K562 (cell line): Measurements from ENCODE around the gene CYP2A6. TPM values are rescaled to one million over a fixed set of nuclear protein-coding genes. Genes with fewer than 3 reads are reported as not detected.

Source experiments
- ATAC-seq: fragments of 200-7000 bp; cut with Tn5 transposase; 3 replicates; pipeline ENCODE4 v1.9.1; 2020; ENCODE audit warnings: moderate library complexity
- BruUV-seq: library from RNA; stranded (reverse); fragments of 400-500 nt; replicated peaks from 2 replicates; lab custom pipeline; 2021; lab: Mats Ljungman, UMichigan
- CTCF ChIA-PET: fragments of 300-600 bp; formaldehyde crosslinking; extraction: SDS; loops from one replicate; lab custom pipeline; 2021; ENCODE audit warnings: low intra/inter-chr PET ratio; lab: Yijun Ruan, JAX
- POLR2A ChIA-PET: fragments of 300-600, 350-650 bp; sonication (Branson Sonifier 250); formaldehyde crosslinking; extraction: SDS; loops from one replicate; lab custom pipeline; 2021; ENCODE audit warnings: antibody characterized with exemption, inconsistent platforms; lab: Yijun Ruan, JAX
- DNase-seq, 4 experiments: peaks; one replicate each; pipeline versions ENCODE4 v3.0.0 to v3.0.0-alpha.2; 2011 to 2018; ENCODE audit warnings: low spot score in 3 of 4, mixed read lengths in 3 of 4; ENCODE audit errors: extremely low read depth in 1 of 4
- FAIRE-seq: peaks from 2 replicates; lab custom pipeline; 2011; peaks lifted over from hg19 to GRCh38; lab: Jason Lieb, UNC
- H2AFZ ChIP-seq: 2 replicates; pipeline ENCODE4 v1.6.0; 2011; ENCODE audit warnings: low read depth, low read length, control low read depth, inconsistent platforms
- H3K27ac ChIP-seq: fragments of 200-600 bp; 3 replicates; pipeline ENCODE4 v1.8.0; 2011; ENCODE audit warnings: low read depth, mild to moderate bottlenecking, control low read depth, inconsistent platforms, low read length, moderate library complexity, mixed read lengths; ENCODE audit errors: extremely low read depth
- H3K27me3 ChIP-seq, 2 experiments: fragments of 300-600 bp in 1 of 2; 2 replicates in 1 of 2; 3 replicates in 1 of 2; pipeline versions ENCODE4 v1.6.0 to v1.8.0; 2011; ENCODE audit warnings: inconsistent platforms in 2 of 2, low read length in 2 of 2, mild to moderate bottlenecking in 1 of 2, mixed read lengths in 1 of 2, moderate library complexity in 1 of 2; ENCODE audit not compliant: control insufficient read depth in 2 of 2, insufficient read depth in 2 of 2
- H3K36me3 ChIP-seq: fragments of 300-600 bp; 3 replicates; pipeline ENCODE4 v1.8.0; 2011; ENCODE audit warnings: mild to moderate bottlenecking, low read length, inconsistent platforms; ENCODE audit not compliant: control insufficient read depth, insufficient read depth
- H3K4me1 ChIP-seq, 2 experiments: fragments of 200-600 bp in 1 of 2; replicated peaks in 1 of 2; 2 replicates in 1 of 2; 3 replicates in 1 of 2; pipeline versions ENCODE4 v1.5.1 to v1.8.0; 2011; ENCODE audit warnings: inconsistent platforms in 2 of 2, low read length in 2 of 2, mild to moderate bottlenecking in 1 of 2, mixed read lengths in 1 of 2, moderate library complexity in 1 of 2; ENCODE audit not compliant: control insufficient read depth in 2 of 2, insufficient read depth in 2 of 2
- H3K4me2 ChIP-seq: 2 replicates; pipeline ENCODE4 v1.6.1; 2011; ENCODE audit warnings: low read length, control low read depth, inconsistent platforms, mixed read lengths; ENCODE audit not compliant: insufficient read depth
- H3K4me3 ChIP-seq: fragments of 200-600 bp; sonication (generic), shearing (Covaris generic); 2 replicates; pipeline ENCODE4 v1.5.1; 2016; ENCODE audit warnings: control low read depth, inconsistent platforms
- H3K79me2 ChIP-seq: fragments of 200-600 bp; 3 replicates; pipeline ENCODE4 v1.8.0; 2011; ENCODE audit warnings: low read length, inconsistent platforms; ENCODE audit not compliant: control insufficient read depth, insufficient read depth
- H3K9ac ChIP-seq, 2 experiments: 2 replicates each; pipeline versions ENCODE4 v1.6.0 to v1.6.1; 2011; ENCODE audit warnings: low read depth in 2 of 2, low read length in 2 of 2, control low read depth in 1 of 2, inconsistent platforms in 1 of 2, mild to moderate bottlenecking in 1 of 2, mixed read lengths in 1 of 2; ENCODE audit not compliant: insufficient read depth in 1 of 2
- H3K9me1 ChIP-seq: one replicate; pipeline ENCODE4 v1.6.0; 2011; ENCODE audit warnings: inconsistent platforms, mild to moderate bottlenecking, low read length, moderate library complexity; ENCODE audit not compliant: control insufficient read depth, insufficient read depth
- H3K9me3 ChIP-seq: replicated peaks from 2 replicates; pipeline ENCODE4 v1.5.1; 2011; ENCODE audit warnings: low read depth, low read length, inconsistent platforms; ENCODE audit not compliant: control insufficient read depth, insufficient read depth
- H4K20me1 ChIP-seq: replicated peaks from 2 replicates; pipeline ENCODE4 v1.6.1; 2011; ENCODE audit warnings: low read length, inconsistent platforms, mixed read lengths; ENCODE audit not compliant: control insufficient read depth, insufficient read depth
- CAMTA2 ChIP-seq: fragments of 250-450 bp; sonication (Bioruptor Pico); conservative IDR thresholded peaks from 2 replicates; pipeline ENCODE4 v1.5.1; 2022
- CXXC5 ChIP-seq: fragments of 250-450 bp; sonication (Bioruptor Pico); IDR thresholded peaks from 2 replicates; pipeline ENCODE4 v1.8.0; 2022; ENCODE audit warnings: inconsistent platforms, mild to moderate bottlenecking, moderate library complexity
- ZBTB2 ChIP-seq: fragments of 450-650 bp; IDR thresholded peaks from 2 replicates; pipeline ENCODE4 v1.6.1; 2016; ENCODE audit warnings: antibody characterized with exemption
- ZNF592 ChIP-seq: fragments of 450-650 bp; IDR thresholded peaks from 2 replicates; pipeline ENCODE4 v1.6.1; 2017; ENCODE audit warnings: antibody characterized with exemption, mild to moderate bottlenecking
- WGBS: fragments of 100-300 bp; shearing (Covaris generic); methylation state at CpG from one replicate; pipeline ENCODE4 v1.1.6; 2016; ENCODE audit warnings: low coverage, mixed read lengths; ENCODE audit not compliant: insufficient coverage; ENCODE audit errors: missing lambda C conversion rate; 5-methylcytosine and 5-hydroxymethylcytosine counted together
- in situ Hi-C: fragments of 300-500 bp; cut with MboI; formaldehyde crosslinking; loops from 4 replicates; pipeline ENCODE4 v1.15.0; 2018; ENCODE audit warnings: inconsistent platforms, mixed read lengths
- intact Hi-C: fragments of 100-400 bp; cut with micrococcal nuclease; formaldehyde crosslinking; loops from 2 replicates; pipeline ENCODE4 v1.14.2; 2022
- polyA plus RNA-seq, 8 experiments: library from polyadenylated mRNA; depleted of rRNA in 4 of 8; stranded (reverse) in 5 of 8; unstranded in 3 of 8; fragments of >200 nt; fragmentation: Nextera tagmentation in 2 of 8; fragmentation: Illumina TruSeq in 1 of 8; extraction: Ambion mirVana in 2 of 8; extraction: Trizol in 1 of 8; gene quantifications; 2 replicates each; pipeline versions ENCODE4 v1.2.1 to v1.2.3, GENCODE V29; 2011 to 2014; ENCODE audit warnings: inconsistent platforms in 1 of 8, missing spikeins in 1 of 8
- total RNA-seq, 7 experiments: library from RNA; depleted of rRNA in 6 of 7; stranded (reverse); fragments of >200 nt in 6 of 7; fragmentation: Illumina TruSeq in 2 of 7; extraction: Trizol in 2 of 7; gene quantifications; 2 replicates each; pipeline versions ENCODE4 v1.2.1 to v1.2.3, GENCODE V29; 2011 to 2021; ENCODE audit warnings: low replicate concordance in 1 of 7
- TF ChIP-seq, protein P1 (sequence below), 2 experiments: fragments of 150-350 bp in 1 of 2; IDR thresholded peaks; 2 replicates each; pipeline ENCODE4 v1.6.1; 2012 to 2016; ENCODE audit warnings: low read depth in 2 of 2, low read length in 2 of 2, mild to moderate bottlenecking in 1 of 2, moderate library complexity in 1 of 2

The CYP2A6 gene
- total and polyA plus RNA-seq, 9 of the 15 experiments (the other 6 are each of a cell fraction or from before 2014, with no cell fraction given) = 0.31 TPM; not detected in 8

DNA sequence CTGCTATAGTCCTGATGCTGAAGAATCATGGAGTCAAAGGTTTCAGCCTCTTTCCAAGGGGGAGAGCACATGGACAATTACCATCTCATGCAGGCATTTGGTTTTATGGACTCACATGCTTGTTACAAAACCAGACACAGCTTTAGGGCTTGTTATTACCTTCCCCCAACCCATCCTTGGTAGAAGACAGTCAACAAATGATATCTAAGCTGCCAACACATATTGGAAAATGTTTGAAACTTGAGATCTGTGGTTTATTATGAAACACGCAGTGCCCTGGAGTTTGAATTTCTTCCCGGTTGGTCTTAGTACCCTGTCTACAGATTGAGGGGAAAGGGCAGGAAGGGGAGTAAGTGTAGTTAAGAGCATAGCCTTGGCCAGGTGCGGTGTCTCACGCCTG is 12.5 kb upstream of the CYP2A6 start (continued):
- TF ChIP-seq ZBTB2 = no peak
- TF ChIP-seq CAMTA2 = no peak
- TF ChIP-seq ZNF592 = peak; percentile 42; the same call in 1 of the 2 replicates
- TF ChIP-seq, all 486 proteins: peak for 4

GRCh38 chr19:40862333-40862732 is 12.1 kb upstream of the CYP2A6 start:
- Histone ChIP-seq H3K27me3 (no peaks in the 10 kb centered on the region), H3K9me1 (no peaks in the 10 kb centered on the region), H3K4me3 (no peak overlapping the region), H3K9ac (no peak overlapping the region), H3K27ac (peak overlapping the region; percentile 93)
- peak; percentile 35 for ATAC-seq
- intact Hi-C loops = no loop called here
- 84% methylated on average over 3 of the region's 3 CpGs for WGBS
- no TSS peak for BruUV-seq
- TF ChIP-seq CXXC5 (CRISPR knock-in tag) = 0 out of 2 replicates have a peak, but pooled peaks have one; percentile 12
- TF ChIP-seq, protein P1, sequence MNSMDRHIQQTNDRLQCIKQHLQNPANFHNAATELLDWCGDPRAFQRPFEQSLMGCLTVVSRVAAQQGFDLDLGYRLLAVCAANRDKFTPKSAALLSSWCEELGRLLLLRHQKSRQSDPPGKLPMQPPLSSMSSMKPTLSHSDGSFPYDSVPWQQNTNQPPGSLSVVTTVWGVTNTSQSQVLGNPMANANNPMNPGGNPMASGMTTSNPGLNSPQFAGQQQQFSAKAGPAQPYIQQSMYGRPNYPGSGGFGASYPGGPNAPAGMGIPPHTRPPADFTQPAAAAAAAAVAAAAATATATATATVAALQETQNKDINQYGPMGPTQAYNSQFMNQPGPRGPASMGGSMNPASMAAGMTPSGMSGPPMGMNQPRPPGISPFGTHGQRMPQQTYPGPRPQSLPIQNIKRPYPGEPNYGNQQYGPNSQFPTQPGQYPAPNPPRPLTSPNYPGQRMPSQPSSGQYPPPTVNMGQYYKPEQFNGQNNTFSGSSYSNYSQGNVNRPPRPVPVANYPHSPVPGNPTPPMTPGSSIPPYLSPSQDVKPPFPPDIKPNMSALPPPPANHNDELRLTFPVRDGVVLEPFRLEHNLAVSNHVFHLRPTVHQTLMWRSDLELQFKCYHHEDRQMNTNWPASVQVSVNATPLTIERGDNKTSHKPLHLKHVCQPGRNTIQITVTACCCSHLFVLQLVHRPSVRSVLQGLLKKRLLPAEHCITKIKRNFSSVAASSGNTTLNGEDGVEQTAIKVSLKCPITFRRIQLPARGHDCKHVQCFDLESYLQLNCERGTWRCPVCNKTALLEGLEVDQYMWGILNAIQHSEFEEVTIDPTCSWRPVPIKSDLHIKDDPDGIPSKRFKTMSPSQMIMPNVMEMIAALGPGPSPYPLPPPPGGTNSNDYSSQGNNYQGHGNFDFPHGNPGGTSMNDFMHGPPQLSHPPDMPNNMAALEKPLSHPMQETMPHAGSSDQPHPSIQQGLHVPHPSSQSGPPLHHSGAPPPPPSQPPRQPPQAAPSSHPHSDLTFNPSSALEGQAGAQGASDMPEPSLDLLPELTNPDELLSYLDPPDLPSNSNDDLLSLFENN (IDR thresholded peaks at IDR 0.05; ENCODE audit: low read depth in 2 of 2, low read length in 2 of 2) = no peak
- TF ChIP-seq, all 486 proteins: peak for 1
- Histone ChIP-seq H3K79me2 (no peaks in the 10 kb centered on the region), H3K4me2 (no peak overlapping the region), H2AFZ (peak overlapping the region; percentile 90), H3K36me3 (no peaks in the 10 kb centered on the region), H4K20me1 (no peaks in the 10 kb centered on the region), H3K9me3 (peaks cover 2% of the 10 kb centered on the region; the same call in 1 of the 2 replicates), H3K4me1 (peaks cover 26 to 34% of the 10 kb centered on the region in 2 experiments)
- ChIA-PET CTCF (no interaction called here), POLR2A (no interaction called here)
- FAIRE-seq = no peak
- in situ Hi-C loops = no loop called here
- DNase-seq = peak in 1 of 4 experiments; percentile 35
